Muscle layer of duodenum (tissue), 2 donors: ENCODE results near the gene PIK3C2G.

Experiments
- H3K27ac ChIP-seq: one replicate; pipeline ENCODE4 v1.7.0; 2013; ENCODE audit warnings: mild to moderate bottlenecking, low read length
- H3K27me3 ChIP-seq: one replicate; pipeline ENCODE4 v1.7.0; 2013; ENCODE audit warnings: low read depth, mild to moderate bottlenecking, control low read depth, low read length
- H3K36me3 ChIP-seq, 2 donors: one replicate each; pipeline ENCODE4 v1.7.0; 2013; ENCODE audit warnings: low read length in 2 of 2, control low read depth in 1 of 2, mild to moderate bottlenecking in 1 of 2; ENCODE audit not compliant: insufficient read depth in 2 of 2, control insufficient read depth in 1 of 2
- H3K4me1 ChIP-seq, 2 donors: one replicate each; pipeline ENCODE4 v1.7.0; 2013; ENCODE audit warnings: low read length in 2 of 2, mild to moderate bottlenecking in 2 of 2, control low read depth in 1 of 2, moderate library complexity in 1 of 2; ENCODE audit not compliant: insufficient read depth in 2 of 2, control insufficient read depth in 1 of 2
- H3K4me3 ChIP-seq, 2 donors: one replicate each; pipeline ENCODE4 v1.7.0; 2013; ENCODE audit warnings: low read length in 2 of 2, low read depth in 1 of 2, mild to moderate bottlenecking in 1 of 2
- H3K9me3 ChIP-seq, 2 donors: one replicate each; pipeline ENCODE4 v1.7.0; 2013; ENCODE audit warnings: low read length in 2 of 2, control low read depth in 1 of 2, mild to moderate bottlenecking in 1 of 2; ENCODE audit not compliant: control insufficient read depth in 1 of 2
- donor health status: healthy.

The PIK3C2G gene

DNA sequence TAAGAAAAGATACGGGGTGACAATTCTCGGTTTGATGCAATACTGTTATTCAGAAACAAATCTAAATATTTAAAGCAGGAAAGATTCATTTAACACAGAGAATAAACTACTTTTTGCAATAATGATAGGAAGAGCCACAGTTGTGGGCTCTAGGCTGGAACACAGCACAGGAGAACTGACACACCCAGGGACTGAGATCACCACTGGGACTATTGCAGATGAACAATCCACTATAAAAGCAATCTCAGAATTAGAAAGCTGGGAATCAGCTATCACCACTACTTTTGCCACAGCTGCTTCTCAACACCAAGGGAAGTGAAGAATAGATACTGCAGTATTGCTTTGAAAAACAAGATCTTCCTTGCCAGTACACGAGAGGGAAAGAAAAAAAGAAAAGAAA lies 4.1 kb upstream of the PIK3C2G start:
- Histone ChIP-seq H3K27ac (no peak overlapping the region), H3K27me3 (no peaks in the 10 kb centered on the region), H3K4me1 (no peaks in the 10 kb centered on the region)

DNA sequence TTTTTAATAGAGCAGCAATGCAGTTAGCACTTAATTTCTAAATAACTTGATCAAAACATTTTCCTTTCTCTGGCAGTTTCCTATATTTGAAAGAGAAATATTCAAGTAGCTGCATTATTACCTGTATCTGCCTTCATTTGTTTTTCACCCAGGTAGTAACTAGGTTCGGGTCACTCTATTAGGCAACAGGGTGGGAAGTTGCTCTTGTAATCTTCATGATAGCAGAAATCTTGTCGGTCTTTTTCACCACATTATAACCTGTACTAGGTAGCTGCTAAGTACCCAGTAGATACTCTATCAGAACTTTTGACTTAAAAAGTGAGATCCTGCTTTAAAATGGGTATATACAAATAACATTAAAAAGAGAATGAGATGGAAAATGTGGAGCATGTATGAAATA lies 2.4 kb upstream of the PIK3C2G start:
- Histone ChIP-seq H3K4me1 (no peaks in the 10 kb centered on the region), H3K36me3 (no peaks in the 10 kb centered on the region), H3K4me3 (no peak overlapping the region), H3K27me3 (no peaks in the 10 kb centered on the region), H3K9me3 (no peaks in the 10 kb centered on the region), H3K27ac (no peak overlapping the region)

More for the DNA sequence above, 4.1 kb upstream of the PIK3C2G start:
- H3K9me3 ChIP-seq, result no peaks in the 10 kb centered on the region
- H3K4me3 ChIP-seq, result no peak overlapping the region
- no peaks in the 10 kb centered on the region for H3K36me3 ChIP-seq

DNA sequence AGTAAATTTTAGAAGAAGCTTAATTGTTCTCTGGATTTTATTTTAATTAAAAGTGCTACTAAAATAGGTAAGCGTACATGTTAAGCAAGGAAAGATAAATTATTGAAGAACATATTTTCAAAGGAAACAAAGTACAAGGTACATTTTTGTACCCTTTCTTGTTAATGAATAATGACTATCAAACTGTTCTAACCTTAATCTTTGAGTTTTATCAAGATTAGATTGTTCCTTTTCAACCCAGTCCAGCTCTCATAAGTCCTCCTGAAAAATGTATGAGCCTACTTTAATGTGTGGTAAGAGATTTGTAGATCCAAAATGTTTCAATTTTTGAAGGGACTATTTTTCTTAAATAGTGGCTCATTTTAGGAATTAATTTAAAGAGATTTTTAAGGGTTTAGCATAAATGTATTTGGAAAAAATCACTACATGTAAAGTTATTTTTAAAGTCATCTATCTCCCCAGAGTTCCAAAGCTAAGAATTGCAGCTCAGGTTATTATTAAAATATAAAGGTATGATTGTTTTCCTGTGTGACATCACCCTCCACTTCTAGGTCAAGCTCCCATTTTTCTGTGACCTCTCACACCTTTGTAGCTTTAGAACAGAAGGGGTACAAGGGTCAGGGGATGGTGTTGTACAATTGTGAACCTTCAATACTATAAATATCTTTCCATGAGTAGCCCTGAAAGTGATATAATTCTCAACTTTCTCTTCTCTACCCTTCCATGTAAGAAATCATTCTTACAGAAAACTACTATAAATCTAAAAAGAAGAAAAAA lies 1.2 kb upstream of the PIK3C2G start:
- H3K36me3 ChIP-seq, result no peaks in the 10 kb centered on the region
- no peak overlapping the region for H3K4me3 ChIP-seq
- H3K27me3 ChIP-seq, result no peaks in the 10 kb centered on the region
- H3K27ac ChIP-seq, result no peak overlapping the region
- no peaks in the 10 kb centered on the region for H3K9me3 ChIP-seq
- H3K4me1 ChIP-seq, result no peaks in the 10 kb centered on the region

DNA sequence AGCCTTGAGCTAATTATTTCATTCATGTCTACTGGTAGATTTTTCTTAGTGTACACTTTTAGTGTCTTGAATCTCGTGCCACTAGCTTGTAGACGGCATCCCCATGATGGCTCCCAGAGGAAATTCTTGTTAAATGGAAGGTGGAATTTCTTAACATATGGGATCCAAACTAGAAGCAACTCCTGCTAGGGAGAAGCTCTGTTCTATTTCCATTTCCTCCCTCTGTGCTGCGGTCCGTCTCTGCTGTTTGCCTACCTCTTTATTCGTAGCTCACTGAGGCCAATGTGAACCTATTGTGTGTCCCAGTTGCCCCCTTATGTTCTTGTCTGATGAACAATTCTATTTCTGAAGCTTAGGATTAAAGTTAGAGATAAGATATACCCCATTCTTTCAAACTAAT lies 588 bp downstream of the PIK3C2G start:
- no peaks in the 10 kb centered on the region for H3K36me3 ChIP-seq
- H3K27me3 ChIP-seq, result no peaks in the 10 kb centered on the region
- no peaks in the 10 kb centered on the region for H3K4me1 ChIP-seq
- no peaks in the 10 kb centered on the region for H3K9me3 ChIP-seq
- no peak overlapping the region for H3K27ac ChIP-seq
- H3K4me3 ChIP-seq, result no peak overlapping the region

DNA sequence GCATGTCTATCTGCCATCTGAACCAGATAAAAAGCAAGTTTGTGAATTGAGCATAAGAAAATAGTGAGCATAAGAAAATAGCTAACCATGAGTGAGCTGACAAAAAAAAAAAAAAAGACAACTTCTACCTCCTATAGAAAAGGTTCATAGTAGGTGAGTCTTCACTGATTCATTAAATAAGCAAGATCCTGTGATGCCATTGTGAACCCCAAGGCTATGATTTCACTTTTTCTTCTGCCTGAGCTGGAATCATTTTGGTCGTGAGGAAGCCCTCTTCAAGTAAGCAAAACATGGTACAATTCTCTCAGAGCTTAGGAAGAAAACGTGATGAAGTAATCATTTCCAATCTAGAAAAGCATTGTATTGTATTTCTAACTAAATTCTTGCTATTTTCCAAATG lies 1.2 kb downstream of the PIK3C2G start:
- no peaks in the 10 kb centered on the region for H3K36me3 ChIP-seq
- no peaks in the 10 kb centered on the region for H3K9me3 ChIP-seq
- no peaks in the 10 kb centered on the region for H3K27me3 ChIP-seq
- H3K4me1 ChIP-seq, result no peaks in the 10 kb centered on the region
- no peak overlapping the region for H3K27ac ChIP-seq
- no peak overlapping the region for H3K4me3 ChIP-seq

DNA sequence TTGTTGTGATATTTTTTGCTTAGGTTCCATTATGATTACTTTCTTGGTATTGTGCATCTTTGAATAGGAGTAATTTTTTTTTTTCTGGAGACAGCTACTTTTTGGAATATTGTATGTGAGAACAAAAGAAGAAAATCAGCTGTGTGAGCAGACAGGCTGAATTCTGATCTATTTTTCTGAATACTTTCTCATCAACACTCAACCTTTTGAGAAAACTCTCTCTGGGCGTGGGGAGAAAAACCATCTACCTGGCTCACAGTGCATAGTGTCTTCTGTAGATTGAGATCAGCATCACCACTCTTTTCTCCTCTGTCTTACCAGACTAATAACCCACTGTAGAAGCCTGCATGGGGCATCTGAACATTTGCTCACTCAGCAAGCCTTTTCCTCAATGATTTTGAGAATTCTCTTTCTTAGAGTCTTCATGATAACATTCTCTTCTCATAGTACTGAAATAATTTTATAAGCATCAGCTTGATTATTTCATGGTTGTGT lies 3.3 kb downstream of the PIK3C2G start:
- Histone ChIP-seq H3K4me1 (no peaks in the 10 kb centered on the region), H3K9me3 (no peaks in the 10 kb centered on the region), H3K4me3 (no peak overlapping the region), H3K36me3 (no peaks in the 10 kb centered on the region), H3K27ac (no peak overlapping the region), H3K27me3 (no peaks in the 10 kb centered on the region)

DNA sequence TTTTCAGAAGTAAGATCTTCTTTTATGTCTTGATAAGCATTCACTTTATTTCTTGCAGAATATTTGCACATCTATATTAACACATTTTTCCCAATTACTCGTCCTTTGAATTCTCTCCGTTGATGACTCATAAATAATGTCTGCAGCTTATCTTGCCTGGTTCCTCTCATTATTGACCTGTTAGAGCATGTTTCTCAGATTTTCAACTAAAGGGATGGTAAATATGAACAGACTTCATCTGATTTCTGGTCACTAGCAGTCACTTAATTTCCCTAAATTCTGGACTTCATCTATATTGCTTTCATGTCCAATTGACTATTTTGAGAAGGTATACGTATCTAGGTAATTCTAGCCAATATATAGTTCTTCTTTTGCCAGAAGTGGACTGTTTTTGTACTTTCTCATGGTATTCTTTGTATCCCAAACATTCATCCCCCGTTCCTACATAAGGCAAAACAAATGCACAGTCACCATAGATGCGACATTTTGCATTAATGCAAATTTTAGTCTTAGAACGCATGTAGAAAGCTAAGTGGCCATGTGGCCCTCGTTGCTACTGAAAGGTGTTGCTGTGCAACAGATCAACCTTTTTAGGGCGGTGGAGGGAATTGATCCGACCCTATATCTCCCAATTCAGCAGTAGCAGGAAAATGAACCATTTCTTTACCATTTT lies 6.2 kb downstream of the PIK3C2G start:
- H3K27ac ChIP-seq, result no peak overlapping the region
- H3K36me3 ChIP-seq, result no peaks in the 10 kb centered on the region
- no peak overlapping the region for H3K4me3 ChIP-seq
- H3K9me3 ChIP-seq, result no peaks in the 10 kb centered on the region
- no peaks in the 10 kb centered on the region for H3K4me1 ChIP-seq
- no peaks in the 10 kb centered on the region for H3K27me3 ChIP-seq

DNA sequence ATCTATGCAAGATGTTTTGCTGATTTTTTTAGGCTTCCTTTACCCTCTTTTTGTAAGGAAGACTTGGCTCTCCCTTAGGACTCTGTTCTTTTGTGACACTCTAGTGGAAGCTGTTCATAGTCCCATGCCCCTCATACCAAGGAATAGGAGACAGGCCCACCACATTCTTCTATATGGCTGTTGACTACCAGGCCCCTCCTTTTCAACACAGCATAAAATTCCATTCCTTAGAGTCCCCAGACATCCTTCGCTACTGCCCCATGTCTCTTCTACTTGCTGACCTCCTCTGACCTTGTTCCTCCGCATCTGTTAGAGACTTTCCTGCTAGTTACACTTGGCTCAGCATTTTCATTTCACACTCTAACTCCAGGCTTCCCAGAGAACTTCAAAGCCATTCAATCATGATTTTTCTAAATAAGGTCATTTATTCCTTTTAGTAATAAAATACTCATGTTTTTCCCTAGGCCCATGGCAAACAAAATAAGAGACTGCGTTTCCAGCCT lies 9.7 kb downstream of the PIK3C2G start:
- Histone ChIP-seq H3K36me3 (no peaks in the 10 kb centered on the region), H3K27me3 (no peaks in the 10 kb centered on the region), H3K9me3 (no peaks in the 10 kb centered on the region), H3K4me1 (no peaks in the 10 kb centered on the region), H3K4me3 (no peak overlapping the region), H3K27ac (no peak overlapping the region)

DNA sequence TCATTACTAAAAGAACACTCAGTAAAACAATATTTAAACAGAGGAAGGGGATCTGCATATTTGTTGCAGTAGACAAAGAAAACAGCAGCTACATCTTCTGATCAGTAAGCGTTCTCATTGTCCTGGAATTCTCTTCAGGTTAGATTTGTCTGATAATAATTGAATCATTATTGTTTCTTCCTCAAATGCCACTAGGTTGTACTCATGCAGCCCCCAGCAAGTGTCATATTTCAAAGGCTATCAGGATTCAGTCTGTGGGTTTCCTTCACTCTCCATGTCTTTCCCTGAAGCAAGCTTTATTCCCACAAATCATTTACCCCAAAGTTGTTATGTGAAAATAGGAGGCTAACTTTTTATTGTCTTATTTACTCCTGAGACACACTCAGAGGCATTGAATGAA lies 14.7 kb downstream of the PIK3C2G start:
- Histone ChIP-seq H3K27me3 (no peaks in the 10 kb centered on the region), H3K36me3 (no peaks in the 10 kb centered on the region), H3K9me3 (no peaks in the 10 kb centered on the region), H3K27ac (no peak overlapping the region), H3K4me3 (no peak overlapping the region), H3K4me1 (no peaks in the 10 kb centered on the region)

DNA sequence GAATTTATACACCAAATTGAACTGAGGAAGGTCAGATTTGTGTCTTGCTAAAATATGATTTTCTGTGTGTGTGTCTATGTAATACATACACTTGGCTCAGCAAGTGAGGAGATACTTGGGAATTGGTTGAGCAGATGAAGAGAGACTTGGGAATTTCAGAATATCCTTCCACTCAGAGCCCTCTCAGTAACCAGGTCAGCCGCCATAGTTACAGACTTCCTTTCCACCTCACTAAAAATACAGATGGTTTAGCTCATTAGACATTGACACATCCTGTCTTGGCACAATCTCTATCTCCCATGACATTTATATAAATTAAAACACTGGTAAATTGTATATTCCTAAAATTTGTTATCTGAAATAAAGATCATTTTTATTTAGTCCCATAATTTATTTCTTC lies 15.9 kb downstream of the PIK3C2G start:
- Histone ChIP-seq H3K4me1 (no peaks in the 10 kb centered on the region), H3K36me3 (no peaks in the 10 kb centered on the region), H3K27me3 (no peaks in the 10 kb centered on the region), H3K9me3 (no peaks in the 10 kb centered on the region), H3K27ac (no peak overlapping the region), H3K4me3 (no peak overlapping the region)

DNA sequence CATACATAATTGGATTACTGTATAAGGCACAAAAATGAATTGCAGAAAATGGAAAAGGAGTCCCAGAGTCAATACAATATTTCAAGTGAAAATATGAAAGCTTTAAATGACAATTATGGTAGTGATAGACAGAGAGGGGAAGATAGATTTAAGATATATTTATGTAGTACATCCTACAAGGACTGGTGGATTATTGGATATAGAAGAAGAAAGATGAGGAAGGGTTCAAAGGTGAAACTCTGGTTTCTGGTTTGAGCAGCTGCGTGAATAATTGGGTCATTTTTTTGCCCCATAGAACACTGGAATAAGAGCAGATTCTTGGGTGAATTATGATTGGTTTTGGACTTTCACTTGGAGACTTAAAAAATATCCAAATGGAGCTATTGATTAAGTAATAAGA lies 19.4 kb downstream of the PIK3C2G start:
- H3K4me3 ChIP-seq, result no peak overlapping the region
- no peak overlapping the region for H3K27ac ChIP-seq
- no peaks in the 10 kb centered on the region for H3K4me1 ChIP-seq
- H3K36me3 ChIP-seq, result no peaks in the 10 kb centered on the region
- H3K27me3 ChIP-seq, result no peaks in the 10 kb centered on the region
- H3K9me3 ChIP-seq, result no peaks in the 10 kb centered on the region
